ENCODE data around the gene RICTOR.

RICTOR gene

GRCh38 chr5:38896760-38897159 is 177.4 kb downstream of the RICTOR start:
- H3K27ac ChIP-seq, result no peak overlapping the region
- no peak for TF ChIP-seq ZFX (IDR thresholded peaks at IDR 0.05)
- TF ChIP-seq CTCF (conservative IDR thresholded peaks at IDR 0.05), result no peak

GRCh38 chr5:38892363-38892762 is 181.8 kb downstream of the RICTOR start:
- no peak overlapping the region for H3K27ac ChIP-seq
- TF ChIP-seq CTCF (conservative IDR thresholded peaks at IDR 0.05) (no peak), ZFX (IDR thresholded peaks at IDR 0.05) (no peak)

GRCh38 chr5:38891563-38891962 is 182.6 kb downstream of the RICTOR start:
- no peak for TF ChIP-seq CTCF (conservative IDR thresholded peaks at IDR 0.05)
- no peak overlapping the region for H3K27ac ChIP-seq

- TF ChIP-seq CTCF (conservative IDR thresholded peaks at IDR 0.05), result no peak
- no peak overlapping the region for H3K27ac ChIP-seq
Observed at GRCh38 chr5:38889424-38889823, 184.8 kb downstream of the RICTOR start.

- TF ChIP-seq CTCF (conservative IDR thresholded peaks at IDR 0.05) (no peak), ZFX (IDR thresholded peaks at IDR 0.05) (no peak)
- H3K27ac ChIP-seq, result no peak overlapping the region
Observed at GRCh38 chr5:38888041-38888440, 186.2 kb downstream of the RICTOR start.

All from C4-2B (cell line).